K562 treated with DMSO at 1 percent for 24 hours (cell line): ENCODE data around the gene BLTP2. TPM values are rescaled to one million over a fixed set of nuclear protein-coding genes. Genes with fewer than 3 reads are reported as not detected.

Source experiments
- total RNA-seq: library from RNA; unstranded; fragments of 300-600 nt; gene quantifications from 2 replicates; pipeline ENCODE4 v1.2.3, GENCODE V29; 2022; ENCODE audit warnings: low read depth; ENCODE audit not compliant: insufficient read depth

The BLTP2 gene
- total RNA-seq: 74.6 and 78.3 TPM in 2 replicates

GRCh38 chr17:28644787-28645575, at the start of gene BLTP2:
Gene BLTP2, minus strand, starts transcription at chr17:28645158. Its CDS starts 102 bp downstream, at chr17:28645056.

GRCh38 chr17:28661635-28662526, 16.9 kb upstream of the BLTP2 start, which contains the start of the genes SDF2 and SUPT6H:
Gene SDF2, minus strand, starts transcription at chr17:28661906. Its CDS starts 30 bp downstream, at chr17:28661876.
Gene SUPT6H, plus strand, starts transcription at chr17:28662205. Its CDS starts 11,197 bp downstream, at chr17:28673402.

GRCh38 chr17:28613931-28614381, 31.0 kb downstream of the BLTP2 start, which contains the start of gene RSKR:
Gene RSKR, minus strand, starts transcription at chr17:28614185. Its CDS starts 24 bp downstream, at chr17:28614161.

GRCh38 chr17:28598799-28599310, 46.1 kb downstream of the BLTP2 start, which contains the start of gene SPAG5:
Gene SPAG5, minus strand, starts transcription at chr17:28599025. Its CDS starts 79 bp downstream, at chr17:28598946.

Other genes with a start within 250 kb of the BLTP2 start
- gene SLC46A1, start 238.9 kb downstream of the BLTP2 start, total RNA-seq: 4.1 and 4.9 TPM in 2 replicates
- not detected in 2 replicates for gene SLC13A2, start 171.5 kb downstream of the BLTP2 start, total RNA-seq
- gene FOXN1, start 138.8 kb downstream of the BLTP2 start, total RNA-seq: not detected in 2 replicates
- 47.2 TPM in 2 replicates for gene UNC119, start 92.5 kb downstream of the BLTP2 start, total RNA-seq
- 110 and 111 TPM in 2 replicates for gene PIGS, start 73.6 kb downstream of the BLTP2 start, total RNA-seq
- gene ALDOC, start 68.3 kb downstream of the BLTP2 start, total RNA-seq: 74.9 and 81.6 TPM in 2 replicates
- 133 and 134 TPM in 2 replicates for gene SPAG5, start 46.1 kb downstream of the BLTP2 start, total RNA-seq
- 12.5 and 13.3 TPM in 2 replicates for gene RSKR, start 31.0 kb downstream of the BLTP2 start, total RNA-seq
- 69.7 and 76.5 TPM in 2 replicates for gene SDF2, start 16.7 kb upstream of the BLTP2 start, total RNA-seq
- 70.0 and 74.8 TPM in 2 replicates for gene SUPT6H, start 17.0 kb upstream of the BLTP2 start, total RNA-seq
- 4.4 and 6.8 TPM in 2 replicates for gene PROCA1, start 66.7 kb upstream of the BLTP2 start, total RNA-seq
- gene RAB34, start 72.7 kb upstream of the BLTP2 start, total RNA-seq: 0.23 TPM in 1 of 2 replicates, not detected in the other
- 2,462 and 2,542 TPM in 2 replicates for gene RPL23A, start 74.8 kb upstream of the BLTP2 start, total RNA-seq
- gene TLCD1, start 81.1 kb upstream of the BLTP2 start, total RNA-seq: 7.1 and 8.9 TPM in 2 replicates
- gene NEK8, start 83.6 kb upstream of the BLTP2 start, total RNA-seq: 5.1 and 5.4 TPM in 2 replicates
- gene TRAF4, start 98.9 kb upstream of the BLTP2 start, total RNA-seq: 127 and 142 TPM in 2 replicates
- 32.5 and 34.7 TPM in 2 replicates for gene FAM222B, start 197.6 kb upstream of the BLTP2 start, total RNA-seq
- 115 and 126 TPM in 2 replicates for gene ERAL1, start 209.9 kb upstream of the BLTP2 start, total RNA-seq